Neural progenitor cell (in vitro differentiated cells): ENCODE measurements around the gene CHD5.

ENCODE experiments used
- EZH2 ChIP-seq: fragments of 200-600 bp; sonication (generic); IDR thresholded peaks from 2 replicates; pipeline ENCODE4 v1.6.1; 2017; ENCODE audit warnings: antibody characterized with exemption, mild to moderate bottlenecking, moderate library complexity
- EZH2phosphoT487 ChIP-seq: fragments of 200-600 bp; sonication (generic); IDR thresholded peaks from 2 replicates; pipeline ENCODE4 v1.6.1; 2017; ENCODE audit warnings: antibody characterized with exemption

DNA sequence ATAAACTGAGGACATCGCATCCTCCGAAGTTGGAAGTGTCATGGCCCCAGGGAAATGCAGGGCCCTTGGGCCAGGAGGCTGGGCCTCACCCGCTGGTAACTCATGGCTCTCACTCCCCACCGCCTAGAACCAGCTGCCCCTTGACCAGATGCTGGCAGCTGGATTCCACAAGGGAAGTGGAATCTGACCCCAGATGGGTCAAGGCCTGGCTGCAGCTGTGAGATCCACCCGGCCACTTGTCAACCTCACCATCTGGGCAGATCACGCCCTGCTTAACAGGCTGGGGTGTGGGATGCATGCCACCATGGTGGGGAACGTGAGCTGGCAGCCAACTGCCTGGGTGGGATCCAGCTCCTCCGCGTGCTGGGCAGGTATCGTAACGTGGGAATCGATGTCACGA, 108.9 kb downstream of the CHD5 start:
- TF ChIP-seq EZH2phosphoT487 = no peak
- no peak for TF ChIP-seq EZH2
